Measurements from ENCODE around the gene C1GALT1C1.
A peak's percentile ranks its signal among the peaks of the same experiment; 100 is the strongest.

C1GALT1C1 gene

GRCh38 chrX:120603707-120604360 is 26.0 kb downstream of the C1GALT1C1 start, which contains the start of gene MCTS1:
Gene MCTS1 (plus strand): TSS chrX:120604101. CDS start chrX:120604237, 136 bp downstream.
- DNase-seq (ENCODE audit: low read depth) = peak; percentile 86
- no peak for TF ChIP-seq CTCF (IDR thresholded peaks at IDR 0.05; ENCODE audit: control insufficient read depth, insufficient read depth, low read depth, low read length, missing control alignments)
- peak within 1 kb of the TSS; percentile 74 for H3K4me3 ChIP-seq (ENCODE audit: control insufficient read depth, low read depth, low read length)

- DNase-seq (ENCODE audit: low read depth) = no peak
- no peak overlapping the region for H3K4me3 ChIP-seq (ENCODE audit: control insufficient read depth, low read depth, low read length)
- no peak for TF ChIP-seq CTCF (IDR thresholded peaks at IDR 0.05; ENCODE audit: control insufficient read depth, insufficient read depth, low read depth, low read length, missing control alignments)
These were observed 44.2 kb downstream of the C1GALT1C1 start for GRCh38 chrX:120585702-120586101.
